Retinal pigment epithelial cell (primary cell): ENCODE data around the gene ERCC8.
A peak's percentile ranks its signal among the peaks of the same experiment; 100 is the strongest.
"Not testable (repeated sequence)": the region's sequence is repeated elsewhere in the genome, so short reads cannot be mapped to it uniquely, and the experiment has no call there.

Experiments used
- DNase-seq: peaks from one replicate; pipeline ENCODE4 v3.0.0-alpha.2; 2010; ENCODE audit warnings: low read depth
- H3K4me3 ChIP-seq: 2 replicates; pipeline ENCODE4 v1.5.1; 2011; ENCODE audit warnings: mild to moderate bottlenecking, low read length, control low read depth, moderate library complexity
- TF ChIP-seq, protein P1 (sequence below): conservative IDR thresholded peaks from 2 replicates; pipeline ENCODE4 v1.5.1; 2011; ENCODE audit warnings: low read depth, low read length, control low read depth, inconsistent platforms

ERCC8 gene

DNA sequence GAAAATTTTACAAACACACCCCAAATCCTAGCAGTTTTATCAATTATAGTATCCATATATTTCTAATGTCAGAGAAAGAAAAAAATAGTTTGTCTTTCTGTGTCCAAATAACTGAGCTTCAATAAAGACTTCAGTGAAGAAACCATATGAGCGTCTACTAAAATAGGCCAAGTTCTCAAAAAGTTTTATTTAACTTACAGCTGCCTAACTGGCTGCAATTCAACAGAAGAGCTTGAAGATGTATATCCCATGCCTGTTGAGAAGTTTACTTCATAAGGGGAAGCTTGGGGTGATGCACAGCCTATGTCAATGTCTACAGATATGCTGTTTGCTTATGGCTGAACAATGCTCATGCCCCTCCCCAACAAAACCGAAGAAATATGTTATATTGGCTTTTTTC is 57.1 kb downstream of the ERCC8 start:
- DNase-seq: no peak
- no peak overlapping the region for H3K4me3 ChIP-seq
- TF ChIP-seq, protein P1, sequence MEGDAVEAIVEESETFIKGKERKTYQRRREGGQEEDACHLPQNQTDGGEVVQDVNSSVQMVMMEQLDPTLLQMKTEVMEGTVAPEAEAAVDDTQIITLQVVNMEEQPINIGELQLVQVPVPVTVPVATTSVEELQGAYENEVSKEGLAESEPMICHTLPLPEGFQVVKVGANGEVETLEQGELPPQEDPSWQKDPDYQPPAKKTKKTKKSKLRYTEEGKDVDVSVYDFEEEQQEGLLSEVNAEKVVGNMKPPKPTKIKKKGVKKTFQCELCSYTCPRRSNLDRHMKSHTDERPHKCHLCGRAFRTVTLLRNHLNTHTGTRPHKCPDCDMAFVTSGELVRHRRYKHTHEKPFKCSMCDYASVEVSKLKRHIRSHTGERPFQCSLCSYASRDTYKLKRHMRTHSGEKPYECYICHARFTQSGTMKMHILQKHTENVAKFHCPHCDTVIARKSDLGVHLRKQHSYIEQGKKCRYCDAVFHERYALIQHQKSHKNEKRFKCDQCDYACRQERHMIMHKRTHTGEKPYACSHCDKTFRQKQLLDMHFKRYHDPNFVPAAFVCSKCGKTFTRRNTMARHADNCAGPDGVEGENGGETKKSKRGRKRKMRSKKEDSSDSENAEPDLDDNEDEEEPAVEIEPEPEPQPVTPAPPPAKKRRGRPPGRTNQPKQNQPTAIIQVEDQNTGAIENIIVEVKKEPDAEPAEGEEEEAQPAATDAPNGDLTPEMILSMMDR: no peak

DNA sequence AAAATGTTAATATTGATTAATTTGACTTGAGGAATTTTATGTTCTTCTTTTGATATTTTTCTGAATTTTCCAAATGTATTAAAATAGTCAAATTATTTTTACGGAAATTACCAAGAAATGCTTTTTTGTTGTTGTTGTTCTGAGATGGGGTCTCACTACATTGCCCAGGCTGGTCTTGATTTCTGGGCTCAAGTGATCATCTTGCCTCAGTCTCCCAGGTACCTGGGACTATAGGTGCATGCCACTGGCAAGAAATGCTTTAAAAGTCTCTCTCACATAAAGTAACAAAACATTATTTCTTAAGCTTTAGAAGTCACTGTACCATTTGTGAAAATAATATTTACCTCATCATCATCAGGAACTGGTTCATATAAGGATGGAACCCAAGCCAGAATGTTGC is 57.8 kb downstream of the ERCC8 start:
- TF ChIP-seq, protein P1: no peak
- no peak for DNase-seq
- no peak overlapping the region for H3K4me3 ChIP-seq

DNA sequence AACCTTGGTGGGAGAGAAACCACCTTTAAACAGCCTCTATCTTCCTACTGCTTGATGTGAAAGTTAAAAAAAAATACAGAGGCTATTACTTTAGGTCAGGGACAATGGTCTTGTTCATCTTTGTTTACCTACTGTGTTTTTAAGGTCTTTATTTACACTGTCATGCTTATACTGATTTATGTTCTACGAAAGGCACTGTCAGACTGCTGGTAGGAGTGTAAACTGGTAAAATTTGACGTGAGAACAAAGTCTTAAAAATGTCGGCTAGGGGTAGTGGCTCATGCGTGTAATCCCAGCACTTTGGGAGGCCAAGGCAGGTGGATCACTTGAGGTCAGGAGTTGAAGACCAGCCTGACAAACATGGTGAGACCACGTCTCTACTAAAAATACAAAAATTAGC is 58.7 kb downstream of the ERCC8 start:
- TF ChIP-seq, protein P1: no peak
- no peak for DNase-seq
- no peak overlapping the region for H3K4me3 ChIP-seq

DNA sequence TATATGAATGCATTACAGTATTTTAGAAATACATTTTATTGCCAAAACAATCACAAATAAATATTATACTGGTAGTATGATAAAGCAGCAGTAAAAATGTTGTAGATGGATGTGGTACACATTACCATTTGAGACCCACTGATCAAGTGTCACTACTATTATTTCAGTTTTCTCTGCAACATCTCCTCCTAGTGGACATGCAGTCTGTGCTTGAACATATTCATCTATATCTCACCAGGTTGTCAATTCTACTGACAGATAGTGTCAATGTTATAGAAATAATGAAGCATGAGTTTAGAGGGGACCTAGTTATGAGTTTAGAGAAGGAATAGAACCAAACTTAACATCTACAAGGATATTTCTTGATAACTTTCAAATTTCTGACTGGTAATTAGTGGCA is 61.6 kb downstream of the ERCC8 start:
- DNase-seq: no peak
- TF ChIP-seq, protein P1: peak; percentile 74
- H3K4me3 ChIP-seq: no peak overlapping the region

DNA sequence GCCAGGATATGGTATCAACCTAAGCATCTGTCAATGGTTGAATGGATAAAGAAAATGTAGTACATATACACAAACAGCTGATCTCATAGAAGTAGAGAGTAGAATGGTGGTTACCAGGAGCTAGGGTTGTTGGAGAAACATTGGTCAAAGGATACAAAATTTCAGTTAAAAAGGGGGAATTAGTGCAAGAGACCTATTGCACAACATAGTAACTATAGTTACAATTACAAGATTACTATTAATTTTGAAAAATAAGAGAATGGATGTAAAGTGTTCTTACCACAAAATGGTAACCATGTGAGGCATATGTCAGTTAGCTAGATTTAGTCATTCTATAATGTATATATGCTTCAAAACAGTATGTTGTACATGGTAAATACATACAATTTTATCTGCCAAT is 72.0 kb downstream of the ERCC8 start:
- no peak overlapping the region for H3K4me3 ChIP-seq
- TF ChIP-seq, protein P1: no peak
- no peak for DNase-seq

DNA sequence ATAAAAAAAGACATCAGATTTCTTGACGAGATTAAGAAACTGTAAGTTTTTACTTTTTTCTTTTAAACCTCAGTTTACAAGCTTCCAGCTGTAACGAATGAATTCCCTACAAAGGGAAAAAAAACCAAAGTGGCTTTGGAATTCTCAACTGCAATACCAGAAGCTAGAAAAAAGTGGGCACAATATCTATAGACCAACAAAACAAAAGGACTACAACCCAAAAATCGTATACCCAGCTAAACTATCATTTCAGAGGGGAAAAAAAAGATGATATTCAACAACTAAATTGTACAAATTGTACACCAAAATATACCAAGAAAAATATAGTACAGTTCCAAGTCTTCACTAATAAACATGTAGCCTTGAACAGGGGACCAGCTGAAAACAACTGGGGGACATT is 74.0 kb downstream of the ERCC8 start:
- TF ChIP-seq, protein P1: no peak
- DNase-seq: no peak
- H3K4me3 ChIP-seq: no peak overlapping the region

DNA sequence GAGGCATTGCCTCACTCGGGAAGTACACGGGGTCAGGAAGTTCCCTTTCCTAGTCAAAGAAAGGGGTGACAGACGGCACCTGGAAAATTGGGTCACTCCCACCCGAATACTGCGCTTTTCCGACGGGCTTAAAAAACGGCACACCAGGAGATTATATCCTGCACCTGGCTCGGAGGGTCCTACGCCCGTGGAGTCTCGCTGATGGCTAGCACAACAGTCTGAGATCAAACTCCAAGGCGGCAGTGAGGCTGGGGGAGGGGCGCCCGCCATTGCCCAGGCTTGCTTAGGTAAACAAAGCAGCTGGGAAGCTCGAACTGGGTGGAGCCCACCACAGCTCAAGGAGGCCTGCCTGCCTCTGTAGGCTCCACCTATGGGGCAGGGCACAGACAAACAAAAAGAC is 84.3 kb downstream of the ERCC8 start:
- H3K4me3 ChIP-seq, DNase-seq: not testable (repeated sequence)

DNA sequence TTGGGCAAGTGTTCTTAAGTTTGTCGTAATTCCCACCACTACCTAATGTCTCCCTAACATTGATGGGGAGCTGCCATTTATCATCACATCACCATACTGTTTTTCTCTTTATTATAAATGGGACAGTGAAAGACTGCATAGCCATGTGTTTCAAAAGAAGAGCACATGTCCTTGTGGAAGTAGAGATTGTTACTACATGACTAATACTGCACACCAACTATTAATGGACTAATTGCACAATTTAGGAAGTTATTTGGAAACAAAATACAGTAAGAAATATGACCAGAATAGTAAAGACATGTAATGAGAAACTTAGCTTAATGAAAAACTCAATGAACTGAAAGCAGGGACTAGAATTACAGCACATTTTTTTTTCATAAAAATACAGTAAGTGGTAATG is 88.8 kb downstream of the ERCC8 start:
- H3K4me3 ChIP-seq: no peak overlapping the region
- TF ChIP-seq, protein P1: no peak
- no peak for DNase-seq
